ENCODE results near the gene DLL1. TPM values are rescaled to one million over a fixed set of nuclear protein-coding genes. Genes with fewer than 3 reads are reported as not detected.
A peak's percentile ranks its signal among the peaks of the same experiment; 100 is the strongest.

The DLL1 gene
- total and polyA plus RNA-seq, 9 of the 15 experiments (the other 6 are each of a cell fraction or from before 2014, with no cell fraction given), result not detected

- TF ChIP-seq KDM4B (IDR thresholded peaks at IDR 0.05; ENCODE audit: borderline replicate concordance in 2 of 2, low read depth in 1 of 2), result no peak
- no peak for TF ChIP-seq KDM5B (IDR thresholded peaks at IDR 0.05; ENCODE audit: insufficient replicate concordance, low read depth, low read length)
- TF ChIP-seq EZH2 (IDR thresholded peaks at IDR 0.05; ENCODE audit: borderline replicate concordance, low read depth, low read length), result peak; percentile 61; the same call in 1 of the 2 replicates
- TF ChIP-seq DIDO1 (tag; IDR thresholded peaks at IDR 0.05; ENCODE audit: low read depth), result no peak
- no peak for TF ChIP-seq ZMIZ1 (IDR thresholded peaks at IDR 0.05; ENCODE audit: low read depth in 2 of 2, low read length in 2 of 2)
- TF ChIP-seq USF2 (CRISPR knock-in tag; IDR thresholded peaks at IDR 0.05), result peak; percentile 49
- TF ChIP-seq PRDM10 (IDR thresholded peaks at IDR 0.05; ENCODE audit: partially characterized antibody), result no peak
- no peak for TF ChIP-seq SLC30A9 (CRISPR knock-in tag; IDR thresholded peaks at IDR 0.05)
- no peak for TF ChIP-seq CHD1 (IDR thresholded peaks at IDR 0.05; ENCODE audit: low read length)
- peak; percentile 24 to 53; a peak in 3 of 4 replicates for TF ChIP-seq RAD21 (CRISPR knock-in tag; conservative IDR thresholded peaks at IDR 0.05 in 1 of 2, IDR thresholded peaks at IDR 0.05 in 1 of 2)
Measured at GRCh38 chr6:170292407-170293158, 1.7 kb upstream of the DLL1 start (continued).
